SW480 (cell line): Measurements from ENCODE around the gene POLR3B.
A peak's percentile ranks its signal among the peaks of the same experiment; 100 is the strongest.
"Not testable (repeated sequence)": the region's sequence is repeated elsewhere in the genome, so short reads cannot be mapped to it uniquely, and the experiment has no call there.

Source experiments
- DNase-seq: peaks from one replicate; pipeline ENCODE4 v3.0.0-alpha.2; 2016; ENCODE audit warnings: low spot score

Gene POLR3B

GRCh38 chr12:106357549-106358395 is at the start of gene POLR3B:
TSS of gene POLR3B (plus strand) at chr12:106357748. CDS start at chr12:106357880, 132 bp downstream.
- DNase-seq: peak; percentile 92

- DNase-seq: no peak
Observed at GRCh38 chr12:106308121-106308520, 49.4 kb upstream of the POLR3B start.

- no peak for DNase-seq
Observed at GRCh38 chr12:106308611-106309010, 48.9 kb upstream of the POLR3B start.

- DNase-seq: peak; percentile 52
Observed at GRCh38 chr12:106309671-106310505, 47.7 kb upstream of the POLR3B start.

- DNase-seq: no peak
Observed at GRCh38 chr12:106310687-106311086, 46.9 kb upstream of the POLR3B start.

- DNase-seq: no peak
Observed at GRCh38 chr12:106311139-106311538, 46.4 kb upstream of the POLR3B start.

- DNase-seq: not testable (repeated sequence)
Observed at GRCh38 chr12:106313413-106313812, 44.1 kb upstream of the POLR3B start.

GRCh38 chr12:106315523-106315922 is 42.0 kb upstream of the POLR3B start:
- no peak for DNase-seq

- no peak for DNase-seq
Observed at GRCh38 chr12:106317406-106318082, 40.0 kb upstream of the POLR3B start.

- DNase-seq: no peak
Observed at GRCh38 chr12:106321139-106321850, 36.3 kb upstream of the POLR3B start.

- no peak for DNase-seq
Observed at GRCh38 chr12:106323537-106323936, 34.0 kb upstream of the POLR3B start.

GRCh38 chr12:106327309-106327869 is 30.2 kb upstream of the POLR3B start:
- no peak for DNase-seq

GRCh38 chr12:106328735-106329134 is 28.8 kb upstream of the POLR3B start:
- no peak for DNase-seq

GRCh38 chr12:106329231-106329982 is 28.1 kb upstream of the POLR3B start:
- no peak for DNase-seq

GRCh38 chr12:106331599-106331998 is 25.9 kb upstream of the POLR3B start:
- no peak for DNase-seq

- DNase-seq: no peak
Observed at GRCh38 chr12:106332536-106332935, 25.0 kb upstream of the POLR3B start.

- DNase-seq: no peak
Observed at GRCh38 chr12:106333010-106333409, 24.5 kb upstream of the POLR3B start.

- DNase-seq: no peak
Observed at GRCh38 chr12:106333756-106334155, 23.8 kb upstream of the POLR3B start.

- DNase-seq: no peak
Observed at GRCh38 chr12:106341086-106341877, 16.3 kb upstream of the POLR3B start.
